HG02970 (cell line): ENCODE results near the gene RNF44.

Experiments
- ATAC-seq: cut with Tn5 transposase; IDR thresholded peaks from one replicate; pipeline ENCODE4 v1.9.1; 2021; ENCODE audit warnings: mild to moderate bottlenecking, moderate library complexity, moderate number of reproducible peaks; ENCODE audit not compliant: unreplicated experiment, low FRiP score

The RNF44 gene

DNA sequence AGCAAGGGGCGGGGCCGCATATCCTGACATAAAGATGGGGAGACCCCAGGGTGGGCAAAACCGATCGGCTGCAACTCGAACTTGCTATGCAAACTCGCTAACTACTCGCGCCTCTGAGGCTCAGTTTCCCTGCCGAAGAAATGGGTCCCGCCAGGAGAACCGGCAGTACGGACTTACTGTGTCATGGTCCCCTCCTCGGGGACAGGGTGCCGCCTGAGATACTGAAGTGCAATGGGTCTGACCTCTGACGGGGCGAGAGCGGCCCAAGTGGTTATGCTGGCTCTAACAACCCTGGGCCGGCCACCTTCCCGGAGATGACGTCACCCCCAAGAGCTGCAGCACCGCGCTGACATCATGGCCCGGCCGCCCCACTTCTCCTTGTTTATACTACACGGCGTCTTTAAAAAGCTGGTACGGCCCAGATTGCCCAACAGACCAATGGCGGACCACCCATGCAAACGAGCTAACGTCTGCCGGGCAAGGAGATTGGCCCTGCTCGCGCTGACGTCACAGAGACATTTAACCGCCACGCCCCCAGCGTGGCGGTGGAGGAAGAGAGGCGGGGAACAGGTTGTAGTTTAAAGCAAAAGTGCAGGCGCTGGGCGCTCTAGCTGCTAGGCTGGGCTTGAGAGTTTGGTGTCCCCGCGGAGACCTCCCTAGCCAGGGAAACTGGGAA lies 490 bp upstream of the RNF44 start:
- ATAC-seq, result peak; percentile 58

DNA sequence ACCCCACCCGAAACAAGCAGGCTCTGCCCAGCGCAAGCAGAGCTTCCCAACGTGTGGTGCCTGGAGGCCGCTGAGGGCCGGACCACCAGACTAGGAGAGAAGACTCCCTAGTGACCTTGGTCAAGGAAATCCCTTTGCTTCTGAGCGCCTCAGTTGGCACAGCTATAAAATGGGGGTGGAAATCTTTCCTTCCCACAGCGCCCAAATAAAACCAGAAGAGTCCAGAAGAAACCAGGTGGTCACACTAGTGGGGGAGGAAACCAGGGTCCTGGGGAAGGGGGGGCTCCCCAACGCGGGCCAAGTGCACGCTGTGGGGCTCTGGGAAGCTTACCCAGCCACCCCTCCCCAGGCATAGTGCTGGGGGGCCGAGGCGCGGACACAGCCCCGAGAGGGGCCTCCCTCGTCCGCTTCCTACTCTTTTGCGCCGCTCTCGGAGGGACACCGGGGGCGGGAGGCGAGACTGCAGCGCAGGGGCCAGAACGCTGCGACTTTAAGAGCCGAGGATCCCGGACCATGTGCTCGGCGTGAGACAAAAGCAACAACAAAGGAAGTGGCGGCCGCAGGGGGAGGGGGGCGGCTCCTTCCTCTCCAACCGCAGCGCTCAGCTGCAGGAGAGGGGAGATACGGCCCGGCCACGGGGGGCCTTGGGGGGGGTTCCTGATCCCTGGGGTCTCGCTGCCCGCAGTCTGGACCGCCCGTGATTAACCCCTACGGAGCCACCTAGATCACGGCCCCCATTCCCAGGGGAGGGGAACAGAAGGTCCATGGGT lies 885 bp downstream of the RNF44 start:
- ATAC-seq, result no peak

DNA sequence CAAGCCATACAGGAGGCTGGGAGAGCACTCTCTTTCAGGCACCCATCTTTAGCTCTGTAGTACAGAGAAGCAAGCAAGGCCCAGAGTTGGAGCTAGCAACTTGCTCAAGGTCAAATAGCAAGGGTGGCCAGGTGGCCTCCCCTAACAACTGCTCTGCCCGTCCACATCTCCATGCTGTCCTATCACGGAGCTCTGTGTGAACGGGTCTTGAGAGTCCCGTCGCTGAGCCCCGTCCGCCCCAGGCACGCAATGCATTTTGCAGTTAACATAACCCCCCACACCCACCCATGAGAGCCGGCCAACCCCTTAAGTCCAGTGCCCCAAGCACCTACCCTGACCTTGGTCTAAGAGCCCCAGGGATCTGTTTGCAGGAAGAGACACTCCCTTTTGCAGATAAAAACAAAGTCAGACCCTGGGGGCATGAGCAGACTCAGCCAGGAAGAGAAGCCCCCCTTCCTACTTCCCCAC lies 1.5 kb downstream of the RNF44 start:
- ATAC-seq, result no peak

DNA sequence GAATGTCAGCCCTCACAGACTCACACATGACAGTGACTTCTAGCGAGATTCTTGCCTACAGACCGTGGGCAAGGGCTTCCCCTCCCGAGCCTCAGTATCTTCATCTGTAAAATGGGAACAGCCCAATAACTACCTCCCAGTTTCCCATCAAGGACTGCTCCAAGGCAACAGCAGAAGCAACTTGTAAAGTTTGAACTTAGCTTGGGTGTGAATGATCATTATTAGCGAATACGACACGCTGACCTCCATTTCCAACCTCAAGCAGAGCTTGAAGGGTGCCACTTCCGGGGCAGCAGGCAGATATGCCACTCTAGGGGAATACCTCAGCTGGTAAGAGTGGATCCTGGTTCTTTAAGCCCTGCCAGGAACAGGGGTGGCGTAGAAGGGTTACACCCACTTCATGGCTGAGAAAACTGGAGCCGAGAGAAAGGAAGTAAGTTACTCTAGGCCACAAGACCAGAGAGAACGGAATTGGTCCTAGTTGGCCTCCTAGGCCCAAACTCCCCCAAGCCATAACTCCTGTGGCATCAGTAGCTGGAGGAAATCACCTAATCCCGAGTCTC lies 2.0 kb downstream of the RNF44 start:
- ATAC-seq, result no peak

DNA sequence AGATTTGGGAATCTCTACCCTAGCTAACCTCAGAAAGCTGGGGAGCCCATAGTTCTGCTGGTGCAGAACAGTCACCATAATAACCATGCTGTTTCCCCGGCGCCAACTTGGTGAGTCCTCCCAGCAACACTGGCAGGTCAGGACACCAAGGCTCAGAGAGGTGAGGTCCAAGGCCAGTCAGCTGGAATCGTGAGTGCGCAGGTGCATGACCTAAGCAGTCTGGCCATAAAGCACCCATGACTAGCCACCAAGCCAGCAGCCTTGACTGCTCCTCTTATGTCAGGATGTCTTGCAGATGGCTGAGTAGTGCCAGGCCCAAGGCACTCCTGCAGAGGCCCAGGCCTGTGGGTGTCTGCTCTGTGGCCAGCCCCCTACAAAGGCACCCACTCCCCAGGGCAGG lies 2.6 kb downstream of the RNF44 start:
- no peak for ATAC-seq

DNA sequence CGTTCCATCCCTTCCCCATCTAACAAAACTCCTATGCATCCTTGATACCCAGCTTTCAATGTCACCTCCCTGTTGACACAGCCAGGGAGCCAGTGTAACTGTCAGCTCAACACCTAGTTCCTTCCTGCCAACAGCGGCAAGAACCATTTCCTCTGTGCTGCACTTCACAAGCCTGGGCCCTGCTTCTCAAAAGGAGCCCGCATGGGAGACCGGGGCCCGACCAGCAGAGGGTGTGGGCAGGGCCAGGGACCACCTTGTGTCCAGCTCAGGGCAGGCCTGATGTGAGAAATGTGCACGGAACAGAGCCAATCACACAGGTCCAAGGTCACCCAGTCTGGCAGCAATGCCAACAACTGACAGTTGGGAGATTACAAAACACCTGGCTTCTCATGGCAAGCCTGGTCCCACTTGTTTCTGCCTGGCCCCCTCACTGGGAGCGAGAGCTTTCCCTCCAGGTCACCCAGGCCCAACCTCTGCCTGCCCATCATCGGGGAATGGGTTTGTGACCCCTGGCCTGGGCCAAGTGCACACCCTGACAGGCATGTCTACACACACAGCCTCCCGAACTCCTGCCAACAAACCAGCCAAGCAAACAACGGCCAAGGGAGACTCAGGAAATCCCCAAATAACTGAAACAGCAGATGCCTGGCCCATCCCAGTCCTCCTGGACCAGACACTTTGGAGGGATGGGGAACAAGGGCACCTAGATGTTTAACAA lies 3.1 kb downstream of the RNF44 start:
- ATAC-seq, result no peak

DNA sequence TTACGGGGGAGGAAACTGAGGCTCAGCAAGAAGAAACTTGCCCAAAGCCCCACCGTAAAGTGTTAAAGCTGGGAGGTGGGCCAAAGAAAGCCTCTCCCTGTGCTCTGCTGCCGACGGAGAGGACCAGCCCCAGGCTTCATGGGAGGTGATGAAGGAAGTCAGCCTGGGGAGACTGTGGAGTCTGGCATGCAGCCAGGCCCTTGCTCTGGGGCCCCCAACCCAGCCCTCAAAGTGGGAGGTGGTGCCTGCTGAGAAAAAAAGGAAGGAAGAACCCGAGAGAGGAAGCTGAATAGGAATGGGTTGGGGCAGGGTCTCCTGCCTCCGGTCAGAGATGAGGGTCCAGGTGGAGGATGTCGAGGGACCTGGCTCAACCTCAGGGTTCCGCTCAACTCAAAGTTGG lies 3.8 kb downstream of the RNF44 start:
- no peak for ATAC-seq

DNA sequence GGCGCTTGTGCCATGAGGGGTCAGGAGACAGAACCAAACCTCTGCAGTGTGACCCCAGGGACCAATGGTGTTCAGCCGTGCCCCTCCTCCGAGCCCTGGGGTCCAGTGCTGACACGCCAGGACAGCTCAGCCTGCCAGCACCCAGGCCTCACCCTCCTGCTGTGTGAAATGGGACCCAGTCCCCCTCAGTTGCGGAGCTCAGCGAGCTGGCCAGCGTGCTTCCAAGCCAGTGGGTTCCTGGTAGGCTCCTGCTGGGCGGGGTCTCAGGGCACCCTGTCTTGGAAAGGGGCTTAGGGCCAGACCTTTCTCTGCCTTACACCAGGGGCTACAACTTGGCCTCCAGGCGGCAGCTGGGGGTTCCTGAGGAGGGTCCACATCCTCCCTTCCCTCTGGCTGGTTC lies 4.4 kb downstream of the RNF44 start:
- ATAC-seq, result no peak

DNA sequence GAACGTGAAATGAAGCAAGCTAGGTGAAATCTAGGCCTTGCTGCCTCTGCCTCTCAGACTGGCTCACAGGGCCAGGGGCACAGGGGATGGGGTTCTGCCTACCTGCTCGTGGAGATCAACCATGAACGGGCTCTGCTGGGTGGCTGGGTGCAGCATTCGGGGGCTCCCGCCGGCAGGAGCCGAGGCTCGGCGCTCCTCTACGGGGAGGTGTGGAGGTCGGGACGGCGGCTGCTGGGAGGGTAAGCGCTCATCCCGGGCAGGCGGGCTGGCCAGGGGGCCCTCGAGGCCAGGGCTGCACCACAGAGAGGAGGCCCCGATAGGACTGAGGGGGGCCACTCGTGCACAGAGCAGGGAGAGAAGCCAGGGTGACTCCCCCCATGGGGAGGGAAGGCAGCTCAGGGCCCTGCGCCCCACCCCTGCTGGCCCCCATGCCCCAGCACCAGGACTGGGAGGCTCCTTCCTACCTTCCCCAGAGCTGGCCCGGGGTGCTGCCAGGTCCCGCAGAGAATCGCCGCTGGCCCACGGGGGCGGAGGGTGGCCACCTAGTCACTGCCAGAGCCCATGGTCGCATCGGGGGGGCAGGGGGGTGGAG lies 5.2 kb downstream of the RNF44 start:
- ATAC-seq, result no peak

DNA sequence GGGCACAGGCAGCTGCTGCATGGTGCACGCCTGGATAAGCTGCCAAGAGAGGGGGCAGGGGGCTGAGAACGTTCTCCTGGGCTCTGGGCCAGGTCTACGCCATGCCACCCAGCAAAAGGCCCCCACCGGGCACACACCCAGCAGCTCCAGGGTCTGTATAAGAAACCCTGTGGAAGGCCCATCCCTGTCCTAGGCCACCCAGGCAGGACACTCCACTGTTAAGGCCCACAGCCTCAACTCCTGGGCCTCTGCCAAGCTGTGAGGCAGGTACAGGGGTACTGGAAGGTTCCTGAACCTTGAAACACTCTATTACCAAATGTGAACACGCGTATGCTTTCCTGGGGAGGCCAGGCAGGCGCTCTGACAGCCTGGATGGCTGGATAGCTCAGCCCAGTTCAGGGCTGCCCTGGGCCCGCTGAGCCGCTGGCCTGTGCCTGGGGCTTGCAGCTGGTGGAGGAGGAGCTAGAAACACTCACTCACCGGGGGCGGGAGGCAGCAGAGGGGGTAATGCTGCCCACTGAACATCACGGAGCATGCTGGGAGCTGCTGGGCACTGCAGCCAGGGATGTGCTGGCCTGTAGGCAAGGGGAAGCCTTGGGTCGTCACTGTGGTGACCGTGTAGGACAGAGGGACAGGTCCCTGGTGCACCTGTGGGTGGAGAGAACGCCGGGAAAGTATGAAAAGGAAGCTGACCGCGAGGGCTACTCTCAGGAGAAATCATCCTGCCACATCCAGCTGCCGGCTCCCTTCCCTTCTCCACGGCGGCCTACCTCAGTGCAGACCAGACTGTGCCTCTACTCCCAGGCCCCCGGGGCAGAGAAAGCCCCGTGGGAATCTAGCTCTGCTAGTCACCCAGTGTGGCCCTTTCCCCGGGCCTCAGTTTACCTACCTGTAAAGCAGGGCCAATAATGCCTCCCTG lies 6.0 kb downstream of the RNF44 start:
- ATAC-seq, result no peak

DNA sequence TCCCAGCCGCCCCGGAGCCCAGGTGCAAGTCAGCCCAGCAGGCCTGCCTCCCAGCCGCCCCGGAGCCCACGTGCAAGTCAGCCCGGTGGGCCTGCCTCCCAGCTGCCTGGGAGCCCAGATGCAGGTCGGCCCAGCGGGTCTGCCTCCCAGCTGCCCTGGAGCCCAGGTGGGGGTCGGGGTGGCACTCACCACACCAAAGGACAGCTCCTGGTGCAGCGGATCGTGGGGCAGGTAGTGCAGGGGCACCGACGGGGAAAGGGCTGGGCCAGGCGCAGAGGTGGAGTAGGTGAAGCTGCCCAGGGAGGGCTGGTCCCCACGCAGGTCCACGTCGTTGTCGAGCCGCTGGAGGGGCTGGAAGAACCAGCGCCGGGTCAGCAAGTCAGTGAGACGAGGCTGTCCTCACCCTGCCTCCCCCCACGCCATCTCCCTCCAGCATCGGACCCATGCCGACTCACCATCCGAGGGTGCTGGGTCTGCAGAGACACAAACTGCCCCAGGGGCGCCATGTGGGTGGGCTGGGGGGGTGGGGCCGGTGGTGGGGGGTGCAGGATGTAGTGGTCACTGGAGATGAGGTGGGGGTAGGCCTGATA lies 6.7 kb downstream of the RNF44 start:
- ATAC-seq, result no peak

DNA sequence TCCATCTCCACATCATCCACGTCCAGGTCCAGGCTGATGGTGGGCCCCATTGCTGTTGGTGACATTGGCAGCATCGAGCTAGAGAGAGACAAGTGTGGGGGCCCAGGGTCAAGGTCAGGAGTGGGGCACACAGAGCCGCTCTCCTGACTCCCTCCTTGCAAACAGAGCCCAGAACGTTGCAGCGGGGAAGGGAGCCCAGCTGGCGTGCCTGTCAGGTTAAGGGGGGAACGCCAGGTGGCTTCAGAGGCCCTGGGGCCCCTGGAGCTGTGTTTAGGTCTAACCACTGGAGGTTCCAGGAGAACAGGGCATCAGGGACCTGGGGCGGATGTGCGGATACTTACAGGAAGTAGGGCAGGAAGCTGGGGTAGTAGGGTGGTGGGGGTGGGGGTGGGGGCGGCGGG lies 7.5 kb downstream of the RNF44 start:
- no peak for ATAC-seq

DNA sequence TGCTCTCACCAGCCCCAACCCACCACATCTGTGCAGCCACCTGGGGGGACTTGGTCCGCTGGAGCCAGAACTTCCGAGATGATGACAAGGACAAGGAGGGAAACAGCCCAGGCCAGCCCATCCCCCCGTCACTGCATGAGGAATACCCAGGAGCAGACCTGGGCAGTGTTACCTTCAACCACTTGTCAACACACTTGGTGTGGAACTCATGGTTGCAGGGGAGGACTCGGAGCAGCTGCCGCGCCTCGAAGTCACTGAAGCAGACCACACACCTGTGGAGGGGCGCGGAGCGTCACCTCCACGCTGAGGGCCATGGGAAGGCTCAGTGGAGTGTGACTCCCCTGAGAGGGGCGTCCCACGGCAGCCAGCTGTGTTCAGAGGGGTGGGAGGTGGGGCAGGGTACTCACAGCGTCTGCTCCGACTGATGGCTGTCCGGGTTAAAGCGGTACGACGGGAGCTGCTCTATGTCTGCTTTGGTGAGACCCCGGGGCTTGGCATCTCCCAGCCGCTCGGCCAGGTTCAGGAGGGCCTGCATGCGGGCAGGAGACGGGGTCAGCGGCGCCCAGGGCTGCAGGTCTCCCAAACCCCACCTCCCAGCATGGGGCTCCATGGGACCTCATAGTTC lies 8.0 kb downstream of the RNF44 start:
- ATAC-seq, result no peak

DNA sequence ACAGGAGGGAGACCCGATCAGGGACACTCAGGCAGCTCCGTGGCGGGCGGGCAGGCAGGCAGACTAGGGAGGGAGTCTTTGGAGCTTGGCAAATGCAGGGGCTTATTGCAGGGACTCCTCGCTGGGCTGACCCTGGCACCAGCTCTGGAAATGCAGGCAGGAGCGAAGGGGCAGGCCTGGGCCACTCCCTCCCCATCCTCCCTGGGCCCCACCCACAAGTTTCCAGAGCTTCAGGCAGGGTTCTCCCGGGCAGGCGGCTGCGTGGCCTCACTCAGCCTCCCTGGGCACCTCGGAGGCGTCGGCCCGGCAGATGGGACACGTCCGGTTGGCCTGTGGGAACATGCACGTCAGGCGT lies 8.5 kb downstream of the RNF44 start:
- ATAC-seq, result no peak

DNA sequence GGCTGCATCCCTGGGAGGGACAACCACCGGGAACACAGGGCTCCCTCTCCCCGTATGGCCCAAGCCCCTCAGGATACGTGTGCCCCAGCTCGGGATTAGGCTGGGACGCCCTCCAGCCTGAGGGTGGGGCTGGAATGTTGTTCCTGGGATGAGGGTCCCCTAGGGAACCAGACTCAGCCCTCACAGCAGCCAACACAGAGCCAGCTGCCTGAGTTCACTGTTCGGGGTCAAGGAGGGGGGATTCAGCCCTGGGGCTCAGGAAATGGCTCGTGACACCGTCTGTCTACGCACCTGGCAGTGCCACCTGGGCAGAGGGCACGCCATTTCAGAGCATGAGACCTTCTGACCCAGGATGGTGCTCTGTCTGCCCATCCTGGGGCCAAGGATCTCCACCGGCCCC lies 8.9 kb downstream of the RNF44 start:
- no peak for ATAC-seq

DNA sequence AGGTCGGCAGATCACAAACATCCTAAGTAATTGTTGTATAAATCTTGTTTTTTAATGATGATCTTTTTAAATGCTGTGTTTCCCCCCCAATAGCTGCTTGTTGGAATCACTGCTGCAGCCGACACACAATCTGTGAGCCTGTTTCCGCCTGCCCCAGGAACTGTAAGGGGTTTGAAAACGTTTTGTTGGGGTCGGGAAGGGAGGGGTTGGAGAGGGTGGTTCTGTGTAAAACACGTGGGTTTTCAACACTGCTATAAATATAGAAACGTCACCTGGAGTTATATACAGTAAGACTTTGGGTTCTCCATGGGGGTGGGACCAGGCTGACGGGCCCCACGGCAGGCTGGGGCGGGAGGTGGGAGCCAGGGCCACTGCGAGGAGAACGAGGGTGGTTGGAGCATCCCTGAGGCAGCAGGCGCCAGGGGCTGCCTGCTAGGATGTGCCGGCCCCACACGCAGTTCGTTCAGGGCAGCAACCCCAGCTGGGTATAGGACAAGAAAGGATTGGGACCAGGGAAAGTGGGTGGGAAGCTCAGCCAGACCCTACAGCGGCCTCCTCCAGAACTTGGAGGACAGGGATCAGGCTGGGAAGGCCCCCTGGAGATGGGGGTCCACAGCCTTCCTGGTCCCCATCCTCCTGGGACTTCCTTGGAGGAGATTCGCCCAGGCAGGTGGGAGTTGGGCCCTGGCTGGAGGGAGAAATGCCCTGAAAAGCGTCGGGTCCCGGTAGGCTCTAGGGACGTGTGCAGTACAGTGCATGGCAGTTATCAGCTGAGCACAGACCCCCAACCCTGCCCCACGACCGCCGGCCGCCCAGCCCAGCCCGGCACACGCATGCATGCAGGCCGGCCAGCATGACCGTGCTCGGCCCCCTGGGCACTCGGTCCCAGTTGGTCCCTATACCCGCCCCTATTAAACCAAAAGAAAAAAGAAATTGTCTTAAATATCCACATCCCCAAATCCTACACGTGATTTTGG lies 9.7 kb downstream of the RNF44 start:
- no peak for ATAC-seq

DNA sequence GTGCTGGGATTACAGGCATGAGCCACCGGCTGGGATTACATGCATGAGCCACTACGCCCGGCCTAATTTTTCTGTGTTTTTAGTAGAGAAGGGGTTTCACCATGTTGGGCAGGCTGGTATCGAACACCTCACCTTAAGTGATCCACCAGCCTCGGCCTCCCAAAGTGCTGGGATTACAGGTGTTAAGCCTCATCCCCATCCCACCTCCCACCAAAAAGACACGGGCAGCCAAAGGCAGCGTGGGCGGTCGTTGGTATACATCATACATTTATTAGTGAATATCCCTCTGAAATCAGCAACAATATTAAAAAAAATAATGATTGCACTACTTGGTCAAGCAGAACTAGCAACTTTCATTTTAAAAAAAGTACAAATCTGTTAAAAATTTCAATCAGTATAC lies 10.7 kb downstream of the RNF44 start:
- ATAC-seq, result no peak

DNA sequence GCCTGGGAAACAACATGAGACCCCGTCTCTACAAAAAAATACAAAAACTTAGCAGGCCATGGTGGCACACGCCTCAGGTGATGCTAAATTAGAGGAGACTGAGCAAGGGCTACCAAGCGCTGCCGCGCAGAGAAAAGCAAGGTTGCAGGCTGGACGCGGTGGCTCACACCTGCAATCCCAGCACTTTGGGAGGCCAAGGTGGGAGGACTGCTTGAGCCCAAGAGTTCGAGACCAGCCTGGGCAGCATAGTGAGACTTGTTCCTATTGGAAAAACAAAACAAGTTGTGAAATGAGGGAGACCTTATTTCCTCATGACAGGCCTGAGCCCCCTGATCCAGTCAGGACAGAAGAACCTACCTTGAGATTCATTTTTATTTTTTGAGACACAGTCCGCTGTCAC lies 11.5 kb downstream of the RNF44 start:
- no peak for ATAC-seq
